Gastrocnemius medialis (tissue), 4 donors: ENCODE results near the gene RAB44. TPM values are rescaled to one million over a fixed set of nuclear protein-coding genes. Genes with fewer than 3 reads are reported as not detected.

ENCODE experiments used
- ATAC-seq, 2 donors: fragments of 150-250 bp; one replicate each; pipeline ENCODE4 v1.9.1; 2016
- DNase-seq, 2 donors: peaks; one replicate each; pipeline ENCODE4 v3.0.0-alpha.2; 2019
- H3K27ac ChIP-seq, 4 donors: fragments of 200-600 bp; sonication (generic); 1 replicate in 1 of 4; 2 replicates in 3 of 4; pipeline ENCODE4 v1.5.1; 2016 to 2018; ENCODE audit warnings: mild to moderate bottlenecking in 2 of 4, moderate library complexity in 1 of 4
- H3K27me3 ChIP-seq, 3 donors: fragments of 200-600 bp; sonication (generic) in 2 of 3; 1 replicate in 1 of 3; 2 replicates in 2 of 3; pipeline versions ENCODE4 v1.5.1 to v1.6.0; 2016 to 2019; ENCODE audit warnings: mild to moderate bottlenecking in 1 of 3, moderate library complexity in 1 of 3
- H3K36me3 ChIP-seq, 2 donors: fragments of 200-600 bp; sonication (generic) in 1 of 2; one replicate each; pipeline ENCODE4 v1.5.1; 2017 to 2018
- H3K4me1 ChIP-seq, 2 donors: fragments of 200-600 bp; sonication (generic) in 1 of 2; one replicate each; pipeline ENCODE4 v1.5.1; 2016 to 2017; ENCODE audit warnings: mild to moderate bottlenecking in 2 of 2
- H3K4me3 ChIP-seq, 4 donors: fragments of 200-600 bp; sonication (generic) in 3 of 4; 1 replicate in 1 of 4; 2 replicates in 3 of 4; pipeline ENCODE4 v1.5.1; 2016 to 2019; ENCODE audit warnings: mild to moderate bottlenecking in 2 of 4
- H3K9me3 ChIP-seq, 3 donors: fragments of 200-600 bp; sonication (generic) in 2 of 3; 1 replicate in 1 of 3; 2 replicates in 2 of 3; pipeline ENCODE4 v1.5.1; 2016 to 2019
- POLR2A ChIP-seq, 2 donors: fragments of 450-650 bp; IDR thresholded peaks; one replicate each; pipeline ENCODE4 v1.6.1; 2017; ENCODE audit warnings: antibody characterized with exemption in 2 of 2, mild to moderate bottlenecking in 2 of 2, moderate library complexity in 2 of 2
- in situ Hi-C, 4 donors: fragments of 200-750 bp; cut with MboI; loops; one replicate each; pipeline versions ENCODE4 v1.15.0 to v1.8.0; 2017; ENCODE audit warnings: low sequenced_read_pairs in 4 of 4
- intact Hi-C: fragments of 100-400 bp; cut with DNase I; formaldehyde crosslinking; loops from one replicate; pipeline ENCODE4 v1.15.1; 2023; ENCODE audit warnings: low total_unique reads
- total RNA-seq, 4 donors: library from RNA; depleted of rRNA; stranded (reverse); fragments of >200 nt; gene quantifications; one replicate each; pipeline versions ENCODE4 v1.1.0 to v1.2.3, GENCODE V29; 2016
- TF ChIP-seq, protein P1 (sequence below), 5 experiments: fragments of 450-650 bp in 3 of 5; fragments of 200-600 bp in 2 of 5; sonication (generic) in 2 of 5; IDR thresholded peaks in 4 of 5; conservative IDR thresholded peaks in 1 of 5; 1 replicate in 4 of 5; 2 replicates in 1 of 5; pipeline ENCODE4 v1.5.1; 2016 to 2019; ENCODE audit warnings: antibody characterized with exemption in 5 of 5, mild to moderate bottlenecking in 3 of 5, moderate library complexity in 3 of 5

RAB44 gene
- total RNA-seq, 4 donors from 2014 or later: 0.09 TPM; not detected in 3

DNA sequence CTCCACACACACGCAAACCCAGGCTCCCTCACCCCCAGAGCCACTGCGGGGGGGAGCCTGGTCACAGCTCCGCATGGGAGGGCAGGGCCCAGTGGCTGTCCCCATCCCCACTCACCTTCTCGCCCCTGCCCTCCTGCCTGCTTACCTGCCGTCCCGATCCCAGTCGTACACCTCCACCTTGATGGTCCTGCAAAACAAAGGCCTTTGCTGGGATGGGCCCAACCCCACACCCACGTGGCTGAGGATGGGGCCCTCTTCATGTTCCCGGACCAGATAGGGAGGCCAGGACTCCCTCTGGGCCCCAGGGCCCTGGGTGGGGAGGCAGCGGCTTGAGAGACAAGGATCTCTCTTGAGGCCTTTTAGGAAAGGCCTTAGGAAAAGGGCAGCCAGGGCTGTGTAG is 67.6 kb downstream of the RAB44 start:
- TF ChIP-seq, protein P1, sequence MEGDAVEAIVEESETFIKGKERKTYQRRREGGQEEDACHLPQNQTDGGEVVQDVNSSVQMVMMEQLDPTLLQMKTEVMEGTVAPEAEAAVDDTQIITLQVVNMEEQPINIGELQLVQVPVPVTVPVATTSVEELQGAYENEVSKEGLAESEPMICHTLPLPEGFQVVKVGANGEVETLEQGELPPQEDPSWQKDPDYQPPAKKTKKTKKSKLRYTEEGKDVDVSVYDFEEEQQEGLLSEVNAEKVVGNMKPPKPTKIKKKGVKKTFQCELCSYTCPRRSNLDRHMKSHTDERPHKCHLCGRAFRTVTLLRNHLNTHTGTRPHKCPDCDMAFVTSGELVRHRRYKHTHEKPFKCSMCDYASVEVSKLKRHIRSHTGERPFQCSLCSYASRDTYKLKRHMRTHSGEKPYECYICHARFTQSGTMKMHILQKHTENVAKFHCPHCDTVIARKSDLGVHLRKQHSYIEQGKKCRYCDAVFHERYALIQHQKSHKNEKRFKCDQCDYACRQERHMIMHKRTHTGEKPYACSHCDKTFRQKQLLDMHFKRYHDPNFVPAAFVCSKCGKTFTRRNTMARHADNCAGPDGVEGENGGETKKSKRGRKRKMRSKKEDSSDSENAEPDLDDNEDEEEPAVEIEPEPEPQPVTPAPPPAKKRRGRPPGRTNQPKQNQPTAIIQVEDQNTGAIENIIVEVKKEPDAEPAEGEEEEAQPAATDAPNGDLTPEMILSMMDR (IDR thresholded peaks at IDR 0.05 in 4 of 5, conservative IDR thresholded peaks at IDR 0.05 in 1 of 5): no peak
- TF ChIP-seq POLR2A (IDR thresholded peaks at IDR 0.05): no peak
- Histone ChIP-seq H3K9me3 (no peaks in the 10 kb centered on the region), H3K36me3 (no peaks in the 10 kb centered on the region), H3K27ac (no peak overlapping the region), H3K4me1 (peaks cover 11 to 19% of the 10 kb centered on the region in 2 donors), H3K27me3 (no peaks in the 10 kb centered on the region), H3K4me3 (no peak overlapping the region)
- DNase-seq: no peak
- in situ Hi-C loops: loop anchor here in 3 of 4 donors (5.0 to 25.0 kb wide), 2 partner anchors 87 to 247 kb away; partner anchors contain the start of gene FGD2 (in 2 of the 3)
- no peak for ATAC-seq
- intact Hi-C loops: loop anchor here (5.0 to 10.0 kb wide), 3 partner anchors 252 to 447 kb away; no protein-coding TSS in a partner anchor

DNA sequence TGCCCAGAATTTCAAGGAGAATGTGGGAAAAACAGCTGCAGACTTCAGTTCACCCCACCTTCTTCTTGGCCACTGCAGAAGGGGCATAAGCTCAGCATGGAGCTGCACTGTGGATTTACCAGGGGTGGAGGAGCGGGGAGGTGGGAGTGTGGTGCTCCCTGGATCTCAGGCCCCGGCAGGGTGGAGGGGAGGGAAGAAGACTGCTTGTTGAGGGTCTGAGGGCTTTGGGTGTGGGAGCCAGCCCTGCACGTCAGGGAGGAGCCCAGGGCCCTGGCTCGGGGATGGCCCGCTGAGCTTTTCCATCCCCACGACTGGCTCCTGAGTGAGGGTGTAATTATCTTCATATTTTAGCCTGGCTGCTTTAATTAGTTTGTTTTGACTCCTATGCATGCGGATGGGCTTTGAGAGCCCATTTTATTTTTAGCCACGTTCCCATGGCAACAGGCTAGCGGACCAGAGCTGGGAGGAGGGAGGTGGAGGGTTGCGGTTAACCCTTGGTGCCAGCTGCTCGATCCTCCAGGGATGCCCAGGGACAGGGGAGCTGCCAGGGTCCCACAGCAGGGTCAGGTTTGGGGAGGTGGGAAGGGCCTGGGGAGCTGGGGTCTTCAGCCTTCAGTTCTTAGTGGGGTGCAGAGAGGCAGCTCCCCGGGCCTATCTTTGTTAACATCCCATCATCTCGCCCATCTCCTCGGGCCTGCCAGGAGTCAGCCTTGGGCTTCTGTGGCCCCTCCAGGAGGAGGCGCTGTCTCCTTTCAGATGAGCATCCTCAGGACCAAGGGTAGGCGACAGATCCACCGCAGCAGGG is 68.2 kb downstream of the RAB44 start:
- no peaks in the 10 kb centered on the region for H3K36me3 ChIP-seq
- ATAC-seq: peak; percentile 63 to 65
- intact Hi-C loops (loop anchor here (1.0 to 10.0 kb wide), 4 partner anchors 86 to 447 kb away; no protein-coding TSS in a partner anchor), in situ Hi-C loops (loop anchor here in 3 of 4 donors (5.0 to 25.0 kb wide), 2 partner anchors 87 to 247 kb away; partner anchors contain the start of gene FGD2 (in 2 of the 3))
- no peak overlapping the region for H3K4me3 ChIP-seq
- H3K4me1 ChIP-seq: peaks cover 11 to 22% of the 10 kb centered on the region in 2 donors
- no peak for TF ChIP-seq POLR2A (IDR thresholded peaks at IDR 0.05)
- TF ChIP-seq, protein P1 (IDR thresholded peaks at IDR 0.05 in 4 of 5, conservative IDR thresholded peaks at IDR 0.05 in 1 of 5): peak; percentile 79 to 91 (median 88)
- H3K27ac ChIP-seq: no peak overlapping the region
- peak; percentile 38 to 71 for DNase-seq
- no peaks in the 10 kb centered on the region for H3K27me3 ChIP-seq
- H3K9me3 ChIP-seq: no peaks in the 10 kb centered on the region

DNA sequence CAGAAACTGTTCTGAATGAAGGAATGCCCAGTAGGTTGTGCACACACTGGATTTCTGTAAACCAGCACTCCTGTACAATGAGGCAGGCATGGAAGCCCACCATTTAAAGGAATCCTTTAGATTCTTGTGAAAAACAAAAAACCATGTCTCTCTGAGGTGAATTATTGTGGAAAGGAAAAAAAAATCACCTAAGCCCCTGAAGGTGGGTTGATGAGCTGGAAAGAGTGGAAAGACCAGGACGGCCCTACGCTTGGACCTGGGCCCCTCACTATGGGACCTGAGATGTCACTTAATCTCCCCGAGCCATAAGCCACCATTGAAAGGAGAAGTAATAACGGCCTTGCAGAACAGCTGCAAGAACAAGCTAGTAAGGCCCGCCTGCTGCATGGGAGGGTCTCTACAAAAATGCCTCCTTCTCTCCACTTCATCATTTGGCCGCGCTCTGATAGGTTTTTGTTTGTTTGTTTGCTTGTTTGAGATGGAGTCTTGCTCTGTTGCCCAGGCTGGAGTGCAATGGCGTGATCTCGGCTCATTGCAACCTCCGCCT is 68.8 kb downstream of the RAB44 start:
- ATAC-seq (no peak), DNase-seq (no peak)
- in situ Hi-C loops (loop anchor here in 3 of 4 donors (5.0 to 25.0 kb wide), 2 partner anchors 86 to 246 kb away; partner anchors contain the start of gene FGD2 (in 2 of the 3)), intact Hi-C loops (loop anchor here (1.0 to 10.0 kb wide), 4 partner anchors 85 to 446 kb away; no protein-coding TSS in a partner anchor)
- Histone ChIP-seq H3K9me3 (no peaks in the 10 kb centered on the region), H3K36me3 (no peaks in the 10 kb centered on the region), H3K27ac (no peak overlapping the region), H3K4me3 (no peak overlapping the region), H3K27me3 (no peaks in the 10 kb centered on the region), H3K4me1 (peaks cover 11 to 22% of the 10 kb centered on the region in 2 donors)
- TF ChIP-seq POLR2A (IDR thresholded peaks at IDR 0.05): no peak
- TF ChIP-seq, protein P1 (IDR thresholded peaks at IDR 0.05 in 4 of 5, conservative IDR thresholded peaks at IDR 0.05 in 1 of 5): no peak

DNA sequence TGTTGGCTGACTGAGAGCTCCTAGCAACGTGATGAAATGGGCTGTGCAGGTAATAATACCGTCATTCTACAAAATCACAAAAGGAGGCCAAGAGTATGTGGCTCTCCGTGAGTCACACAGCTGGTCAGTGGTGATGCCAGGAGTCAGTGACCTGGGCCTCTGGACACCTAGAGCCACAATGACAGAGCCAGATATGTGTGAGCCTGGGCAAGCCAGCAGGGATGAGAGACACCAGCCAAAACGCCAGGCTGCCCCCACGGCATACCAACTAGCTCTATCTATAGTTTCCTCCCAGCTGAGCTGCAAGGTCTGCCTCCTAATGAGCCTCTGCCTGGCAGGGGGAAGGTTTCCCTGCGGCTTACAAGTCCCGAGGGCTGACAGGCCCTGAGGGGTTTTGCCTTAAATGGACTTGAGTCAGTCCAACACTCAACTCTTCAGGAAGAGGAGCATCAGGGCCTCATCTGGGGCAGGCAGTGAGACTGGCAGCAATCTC is 71.6 kb downstream of the RAB44 start:
- peaks cover 11 to 22% of the 10 kb centered on the region in 2 donors for H3K4me1 ChIP-seq
- in situ Hi-C loops: loop anchor here in 3 of 4 donors (5.0 to 25.0 kb wide), 2 partner anchors 83 to 243 kb away; partner anchors contain the start of gene FGD2 (in 2 of the 3)

More for the DNA sequence above, 71.6 kb downstream of the RAB44 start:
- Histone ChIP-seq H3K27me3 (no peaks in the 10 kb centered on the region), H3K36me3 (no peaks in the 10 kb centered on the region), H3K9me3 (no peaks in the 10 kb centered on the region), H3K27ac (peak overlapping the region; percentile 61 to 69 (median 66)), H3K4me3 (no peak overlapping the region)
- intact Hi-C loops: loop anchor here (2.0 to 10.0 kb wide), 4 partner anchors 74 to 443 kb away; no protein-coding TSS in a partner anchor
- ATAC-seq (peak; percentile 56 to 76), DNase-seq (peak; percentile 25 to 52)
- TF ChIP-seq POLR2A (IDR thresholded peaks at IDR 0.05): no peak
- TF ChIP-seq, protein P1 (IDR thresholded peaks at IDR 0.05 in 4 of 5, conservative IDR thresholded peaks at IDR 0.05 in 1 of 5): no peak
